Measurements from ENCODE around the gene IAH1.

Gene IAH1

GRCh38 chr2:9527995-9528787 is 53.8 kb downstream of the IAH1 start:
- no peak for DNase-seq (ENCODE audit: low read depth)

DNA sequence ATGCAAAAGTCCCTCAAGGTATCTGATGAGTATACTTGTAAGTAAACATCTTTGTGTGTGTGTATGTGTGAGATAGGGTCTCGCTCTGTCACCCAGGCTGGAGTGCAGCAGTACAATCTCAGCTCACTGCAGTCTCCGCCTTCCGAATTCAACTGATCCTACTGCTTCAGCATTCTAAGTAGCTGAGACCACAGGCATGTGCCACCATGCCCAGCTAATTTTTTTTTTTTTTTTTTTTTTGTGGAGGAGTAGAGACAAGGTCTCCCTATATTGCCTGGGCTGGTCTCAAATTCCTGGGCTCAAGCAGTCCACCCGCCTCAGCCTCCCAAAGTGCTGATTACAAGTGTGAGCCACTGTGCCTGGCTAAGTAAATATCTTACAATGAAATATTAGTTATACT is 58.1 kb downstream of the IAH1 start:
- no peak for DNase-seq (ENCODE audit: low read depth)

DNA sequence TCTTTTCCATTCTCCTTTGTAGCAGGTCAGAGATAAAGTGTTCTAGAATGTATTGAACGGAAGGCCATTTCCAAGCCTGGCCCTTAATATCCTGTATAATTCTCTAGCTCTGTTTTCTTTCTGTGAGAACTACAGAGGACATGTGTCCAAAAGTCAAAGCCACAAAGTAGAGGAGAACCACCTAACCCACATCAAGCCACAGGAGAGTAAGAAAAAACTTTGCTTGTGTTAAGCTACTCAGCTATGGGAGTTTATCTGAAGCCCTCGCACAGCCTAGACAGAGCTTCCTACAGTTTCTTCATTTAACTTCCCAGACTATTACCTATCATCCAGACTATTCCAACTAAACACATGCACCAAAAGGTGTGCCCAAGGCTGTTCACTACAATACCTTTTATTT is 59.3 kb downstream of the IAH1 start:
- no peak for DNase-seq (ENCODE audit: low read depth)

- no peak for DNase-seq (ENCODE audit: low read depth)
Measured at GRCh38 chr2:9535177-9535576, 60.8 kb downstream of the IAH1 start.

- DNase-seq (ENCODE audit: low read depth): no peak
Measured at GRCh38 chr2:9536504-9536903, 62.2 kb downstream of the IAH1 start.

- DNase-seq (ENCODE audit: low read depth): no peak
Measured at GRCh38 chr2:9538000-9538507, 63.7 kb downstream of the IAH1 start.
